Stimulated activated CD8-positive, alpha-beta memory T cell treated with anti-CD3 and anti-CD28 coated beads, Interleukin-12 subunit alpha, Interleukin-12 subunit beta, amount 100 ng/mL, for 4 hours (primary cell): Measurements from ENCODE around the gene SLC6A19.

Source experiments
- DNase-seq: peaks from one replicate; pipeline ENCODE4 v3.0.0-alpha.2; 2020; ENCODE audit warnings: low read depth

Gene SLC6A19

GRCh38 chr5:1209896-1210776 lies 8.7 kb downstream of the SLC6A19 start:
- DNase-seq, result no peak

GRCh38 chr5:1210832-1211251 lies 9.4 kb downstream of the SLC6A19 start:
- DNase-seq, result no peak

DNA sequence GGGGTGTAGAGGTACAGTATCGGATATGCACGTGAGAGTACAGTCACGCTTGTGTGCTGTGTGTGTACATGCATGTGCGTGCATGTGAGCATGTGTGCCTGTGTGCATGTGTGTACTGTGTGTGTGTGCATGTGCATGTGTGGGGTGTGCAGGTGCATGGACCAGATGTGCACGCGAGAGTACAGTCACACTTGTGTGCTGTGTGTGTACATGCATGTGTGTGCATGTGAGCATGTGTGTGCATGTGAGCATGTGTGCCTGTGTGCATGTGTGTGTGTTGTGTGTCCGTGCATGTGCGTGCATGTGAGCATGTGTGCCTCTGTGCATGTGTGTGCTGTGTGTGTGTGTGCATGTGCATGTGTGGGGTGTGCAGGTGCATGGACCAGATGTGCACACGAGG lies 10.3 kb downstream of the SLC6A19 start:
- DNase-seq, result no peak

GRCh38 chr5:1212271-1212670 lies 10.9 kb downstream of the SLC6A19 start:
- no peak for DNase-seq

DNA sequence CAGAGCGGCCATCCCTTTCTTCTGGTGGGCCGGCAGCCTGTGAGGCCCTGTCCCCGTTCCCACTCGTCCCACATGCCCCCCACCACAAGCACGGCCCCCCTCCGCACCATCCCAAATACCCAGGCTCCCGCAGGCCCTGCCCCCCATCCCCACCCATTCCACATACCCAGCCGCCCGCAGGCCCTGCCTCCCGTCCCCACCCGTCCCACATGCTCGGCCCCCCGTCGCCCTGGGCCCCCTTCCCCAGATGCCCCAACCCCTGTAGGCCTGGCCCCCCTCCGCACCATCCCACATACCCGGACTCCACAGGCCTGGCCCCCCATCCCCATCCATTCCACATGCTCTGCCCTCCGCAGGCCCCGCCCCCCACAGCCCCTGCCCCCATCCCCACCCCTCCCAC lies 11.5 kb downstream of the SLC6A19 start:
- DNase-seq, result no peak

DNA sequence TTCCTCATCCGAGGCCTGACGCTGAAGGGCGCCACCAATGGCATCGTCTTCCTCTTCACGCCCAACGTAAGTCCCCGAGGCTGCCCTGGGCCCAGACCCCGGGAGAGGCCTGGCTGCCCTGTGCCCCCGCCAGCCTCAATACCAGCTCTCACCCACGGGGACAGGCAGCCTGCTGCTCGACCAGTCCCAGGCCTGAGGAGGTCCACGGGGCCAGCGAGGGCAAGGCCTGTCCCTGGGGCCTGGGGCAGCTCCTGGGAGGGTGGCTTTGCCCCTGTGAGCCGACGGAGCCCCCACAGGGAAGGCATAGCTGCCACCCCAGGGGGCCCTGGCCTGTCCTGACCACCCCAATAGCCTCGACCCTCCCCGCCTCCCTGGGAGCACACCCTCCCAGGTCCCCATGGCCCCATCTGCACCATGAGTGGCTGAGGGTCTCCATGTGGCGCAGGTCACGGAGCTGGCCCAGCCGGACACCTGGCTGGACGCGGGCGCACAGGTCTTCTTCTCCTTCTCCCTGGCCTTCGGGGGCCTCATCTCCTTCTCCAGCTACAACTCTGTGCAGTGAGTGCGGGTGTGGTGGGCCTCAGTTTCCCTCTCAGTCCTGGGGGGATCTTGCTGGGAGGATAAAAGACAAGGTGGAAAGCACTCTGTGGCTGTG lies 12.2 kb downstream of the SLC6A19 start:
- no peak for DNase-seq

- no peak for DNase-seq
These were observed 13.0 kb downstream of the SLC6A19 start for GRCh38 chr5:1214163-1214935.

- no peak for DNase-seq
These were observed 13.5 kb downstream of the SLC6A19 start for GRCh38 chr5:1214936-1215220.

DNA sequence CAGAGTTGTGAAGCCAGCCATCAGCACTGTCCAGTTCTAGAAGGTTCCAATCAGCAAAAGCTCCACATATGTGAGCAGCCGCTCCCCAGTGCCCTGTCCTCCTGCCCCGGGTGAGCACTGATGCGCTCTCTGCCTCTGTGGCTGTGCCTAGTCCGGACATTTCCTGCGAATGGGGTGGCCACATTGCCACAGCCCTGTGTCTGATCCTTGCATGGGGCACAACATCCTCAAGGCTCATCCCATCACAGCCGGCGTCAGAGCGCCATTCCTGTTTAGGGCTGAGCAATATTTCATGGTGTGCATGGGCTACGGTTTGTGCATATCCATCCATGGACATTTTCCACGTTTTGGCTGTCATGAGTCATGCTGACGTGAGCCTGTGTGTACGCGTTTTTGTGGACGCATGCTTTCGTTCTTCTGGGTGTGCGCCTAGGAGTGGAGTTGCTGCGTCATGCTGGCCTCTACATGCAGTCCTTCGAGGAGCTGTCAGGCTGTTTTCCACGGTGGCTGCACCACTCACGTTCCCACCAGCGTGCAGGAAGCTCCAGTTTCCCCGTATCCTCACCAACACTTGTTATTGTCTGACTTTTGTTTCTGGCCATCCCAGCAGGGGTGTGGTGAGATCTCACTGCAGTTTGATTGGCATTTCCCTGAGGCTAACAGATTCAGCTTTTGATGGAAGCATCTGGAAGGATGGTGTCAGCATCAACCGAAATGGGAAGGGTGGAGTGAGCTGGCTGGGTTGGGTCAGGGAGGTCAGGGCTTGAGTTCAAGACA lies 14.1 kb downstream of the SLC6A19 start:
- DNase-seq, result no peak

DNA sequence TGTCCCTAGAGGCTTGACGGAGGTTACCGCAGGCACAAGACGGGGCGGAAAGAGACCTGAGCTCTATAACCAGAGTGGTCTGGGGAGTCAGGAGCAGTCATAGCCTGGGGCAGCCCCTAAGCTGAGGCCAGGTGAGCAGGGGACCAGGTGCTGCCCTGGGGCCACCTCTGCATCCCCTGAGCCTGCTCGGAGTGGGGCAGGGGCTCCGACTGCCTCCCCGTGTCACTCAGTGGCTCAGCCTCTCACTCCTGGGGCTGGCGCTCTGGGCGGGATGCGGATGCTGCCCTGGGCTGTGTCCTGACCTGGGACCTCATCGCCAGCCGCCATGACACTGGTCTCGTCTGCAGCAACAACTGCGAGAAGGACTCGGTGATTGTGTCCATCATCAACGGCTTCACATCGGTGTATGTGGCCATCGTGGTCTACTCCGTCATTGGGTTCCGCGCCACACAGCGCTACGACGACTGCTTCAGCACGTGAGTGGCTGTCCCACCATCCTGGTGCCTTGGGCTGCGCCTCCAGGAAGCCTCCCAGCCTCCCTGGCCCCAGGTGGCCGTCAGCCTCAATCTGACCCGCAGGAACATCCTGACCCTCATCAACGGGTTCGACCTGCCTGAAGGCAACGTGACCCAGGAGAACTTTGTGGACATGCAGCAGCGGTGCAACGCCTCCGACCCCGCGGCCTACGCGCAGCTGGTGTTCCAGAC lies 15.0 kb downstream of the SLC6A19 start:
- DNase-seq, result no peak

- no peak for DNase-seq
These were observed 15.5 kb downstream of the SLC6A19 start for GRCh38 chr5:1216918-1217295.

DNA sequence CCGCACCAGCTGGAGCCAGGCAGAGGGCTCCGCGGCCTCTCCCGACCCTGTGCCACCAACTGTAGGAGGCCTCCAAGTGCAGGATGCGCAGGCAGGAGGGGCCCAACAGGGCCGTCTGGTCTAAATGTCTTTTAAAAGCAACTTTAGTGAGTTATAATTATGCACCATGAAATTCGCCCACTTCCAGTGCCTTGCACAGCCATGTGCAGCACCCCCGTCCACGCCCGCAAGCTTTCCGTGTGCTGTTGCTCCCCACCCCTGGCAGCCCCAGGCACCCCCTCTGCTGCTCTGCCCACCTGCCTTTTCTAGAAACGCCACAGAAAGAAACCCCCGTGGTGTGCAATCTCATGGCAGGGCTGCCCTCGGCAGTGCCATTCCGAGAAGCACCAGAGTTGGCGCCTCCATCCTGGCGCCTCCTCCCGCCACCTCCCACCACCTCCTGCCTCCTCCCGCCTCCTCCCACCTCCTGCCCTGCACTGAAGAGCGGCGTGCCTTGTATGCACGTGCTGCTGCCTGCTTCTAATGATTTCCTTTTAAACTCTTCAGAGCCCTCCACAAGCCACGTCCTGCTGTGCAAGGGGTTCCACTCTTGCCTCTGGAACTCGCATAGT lies 16.3 kb downstream of the SLC6A19 start:
- no peak for DNase-seq

GRCh38 chr5:1218351-1219080 lies 17.1 kb downstream of the SLC6A19 start:
- no peak for DNase-seq

DNA sequence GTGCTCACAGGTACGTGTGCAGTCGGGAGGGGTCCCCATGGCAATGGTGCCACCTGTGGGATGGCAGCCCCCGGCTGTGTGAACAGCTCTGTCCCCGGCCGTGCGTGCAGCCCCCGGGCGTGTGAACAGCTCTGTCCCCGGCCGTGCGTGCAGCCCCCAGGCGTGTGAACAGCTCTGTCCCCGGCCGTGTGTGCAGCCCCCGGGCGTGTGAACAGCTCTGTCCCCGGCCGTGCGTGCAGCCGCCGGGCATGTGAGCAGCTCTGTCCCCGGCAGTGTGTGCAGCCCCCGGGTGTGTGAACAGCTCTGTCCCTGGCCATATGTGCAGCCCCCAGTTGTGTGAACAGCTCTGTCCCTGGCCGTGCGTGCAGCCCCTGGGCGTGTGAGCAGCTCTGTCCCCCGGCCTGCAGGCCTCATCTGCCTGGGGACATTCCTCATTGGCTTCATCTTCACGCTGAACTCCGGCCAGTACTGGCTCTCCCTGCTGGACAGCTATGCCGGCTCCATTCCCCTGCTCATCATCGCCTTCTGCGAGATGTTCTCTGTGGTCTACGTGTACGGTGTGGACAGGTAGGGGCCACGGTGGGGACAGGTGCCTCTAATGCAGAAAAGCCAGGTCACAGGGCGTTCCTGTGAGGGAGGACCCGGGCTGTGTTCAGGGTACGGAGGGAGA lies 17.8 kb downstream of the SLC6A19 start:
- no peak for DNase-seq

DNA sequence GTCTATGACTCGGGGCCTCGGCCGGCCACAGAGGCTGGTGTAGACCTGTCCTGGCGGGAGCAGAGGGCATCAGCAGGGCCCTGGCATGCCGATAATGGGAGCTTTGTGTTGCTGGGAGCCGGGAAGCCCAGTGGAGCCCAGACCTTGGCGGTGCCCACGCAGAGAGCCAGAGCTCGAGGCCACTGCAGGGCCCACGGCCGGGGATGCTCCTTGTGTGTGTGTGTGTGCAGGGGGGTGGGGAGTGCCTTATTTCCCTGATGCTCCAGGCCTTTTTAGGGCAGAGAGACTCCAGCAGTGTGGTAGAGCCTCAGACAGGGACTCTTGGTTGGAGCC lies 18.3 kb downstream of the SLC6A19 start:
- no peak for DNase-seq

- no peak for DNase-seq
These were observed 19.0 kb downstream of the SLC6A19 start for GRCh38 chr5:1220351-1220750.

GRCh38 chr5:1220831-1221230 lies 19.4 kb downstream of the SLC6A19 start:
- no peak for DNase-seq

- no peak for DNase-seq
These were observed 20.3 kb downstream of the SLC6A19 start for GRCh38 chr5:1221721-1222120.

DNA sequence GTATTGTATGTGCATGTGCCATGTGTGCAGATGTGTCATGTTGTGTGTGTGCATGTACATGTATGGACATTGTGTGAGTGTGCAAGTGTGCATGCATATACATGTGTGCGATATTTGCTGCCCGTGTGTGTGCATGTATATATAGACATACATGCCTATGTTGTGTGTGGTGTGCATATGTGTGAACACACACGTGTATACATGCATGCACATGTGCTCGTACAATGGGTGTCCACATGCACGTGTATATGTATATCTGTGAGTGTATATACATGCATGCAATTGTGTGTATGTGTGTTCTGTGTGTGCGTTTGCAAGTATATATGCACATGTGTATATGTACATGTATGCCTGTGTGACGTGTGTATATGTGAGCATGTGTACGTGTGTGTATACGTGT lies 20.8 kb downstream of the SLC6A19 start:
- no peak for DNase-seq

- no peak for DNase-seq
These were observed 21.4 kb downstream of the SLC6A19 start for GRCh38 chr5:1222621-1223277.
